ENCODE results near the gene FOXJ3.

DNA sequence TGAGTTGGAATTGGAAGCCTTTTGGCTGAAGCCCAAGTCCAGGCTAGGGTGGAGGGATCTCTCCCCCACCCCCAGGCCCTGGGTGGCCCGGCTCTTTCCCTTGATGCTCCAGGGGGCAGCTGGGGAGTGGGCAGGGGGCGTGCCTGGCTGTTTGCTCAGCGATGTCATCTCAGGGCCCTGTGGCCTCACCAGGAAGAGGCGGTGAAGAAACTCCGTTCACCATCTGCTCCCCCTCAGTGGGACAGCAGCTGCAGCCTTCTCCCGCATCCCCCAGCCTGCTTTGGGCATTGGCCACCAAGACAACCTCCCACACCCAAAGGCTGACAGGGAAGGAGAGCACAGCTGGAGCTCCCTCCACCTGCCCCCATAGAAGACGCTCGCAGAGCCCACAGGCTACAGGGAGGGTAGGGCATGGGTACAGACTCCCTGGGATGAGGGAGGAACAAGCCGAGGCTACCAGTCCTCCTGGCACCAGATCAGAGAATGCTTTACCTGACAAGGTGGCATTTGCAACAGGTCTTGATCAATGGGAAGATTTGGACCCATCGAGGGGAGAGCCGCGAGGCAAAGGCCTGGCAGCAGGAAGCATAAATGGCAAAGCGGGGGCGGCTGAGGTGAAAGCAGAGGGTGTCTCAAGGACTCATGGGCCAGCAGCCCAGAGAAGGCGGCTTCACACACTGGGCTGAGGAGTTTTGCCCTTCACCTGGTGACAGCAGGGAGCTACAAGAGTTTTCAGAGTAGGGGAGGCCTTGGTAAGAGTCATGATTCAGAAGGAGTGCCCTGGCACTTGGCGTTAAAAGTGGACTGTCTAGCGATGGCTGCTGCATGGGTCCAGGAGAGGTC is 164.0 kb downstream of the FOXJ3 start:
- TF ChIP-seq, protein P1, sequence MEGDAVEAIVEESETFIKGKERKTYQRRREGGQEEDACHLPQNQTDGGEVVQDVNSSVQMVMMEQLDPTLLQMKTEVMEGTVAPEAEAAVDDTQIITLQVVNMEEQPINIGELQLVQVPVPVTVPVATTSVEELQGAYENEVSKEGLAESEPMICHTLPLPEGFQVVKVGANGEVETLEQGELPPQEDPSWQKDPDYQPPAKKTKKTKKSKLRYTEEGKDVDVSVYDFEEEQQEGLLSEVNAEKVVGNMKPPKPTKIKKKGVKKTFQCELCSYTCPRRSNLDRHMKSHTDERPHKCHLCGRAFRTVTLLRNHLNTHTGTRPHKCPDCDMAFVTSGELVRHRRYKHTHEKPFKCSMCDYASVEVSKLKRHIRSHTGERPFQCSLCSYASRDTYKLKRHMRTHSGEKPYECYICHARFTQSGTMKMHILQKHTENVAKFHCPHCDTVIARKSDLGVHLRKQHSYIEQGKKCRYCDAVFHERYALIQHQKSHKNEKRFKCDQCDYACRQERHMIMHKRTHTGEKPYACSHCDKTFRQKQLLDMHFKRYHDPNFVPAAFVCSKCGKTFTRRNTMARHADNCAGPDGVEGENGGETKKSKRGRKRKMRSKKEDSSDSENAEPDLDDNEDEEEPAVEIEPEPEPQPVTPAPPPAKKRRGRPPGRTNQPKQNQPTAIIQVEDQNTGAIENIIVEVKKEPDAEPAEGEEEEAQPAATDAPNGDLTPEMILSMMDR (IDR thresholded peaks at IDR 0.05 in 4 of 5, conservative IDR thresholded peaks at IDR 0.05 in 1 of 5) = no peak
- no peak for TF ChIP-seq POLR2A (IDR thresholded peaks at IDR 0.05)
